Transverse colon (tissue), 3 donors: ENCODE measurements around the gene MND1.

Experiments
- POLR2A ChIP-seq: fragments of 450-650 bp; IDR thresholded peaks from one replicate; pipeline ENCODE4 v1.6.1; 2016; ENCODE audit warnings: antibody characterized with exemption, mild to moderate bottlenecking, moderate library complexity
- POLR2AphosphoS5 ChIP-seq, 3 donors: sonication (generic); formaldehyde crosslinking; IDR thresholded peaks; one replicate each; pipeline ENCODE4 v1.6.1; 2016; ENCODE audit warnings: antibody characterized with exemption in 3 of 3

- no peak for TF ChIP-seq POLR2AphosphoS5 (IDR thresholded peaks at IDR 0.05)
- no peak for TF ChIP-seq POLR2A
Measured at GRCh38 chr4:153374442-153374841, 30.0 kb downstream of the MND1 start.
